ENCODE results near the gene THBS1. TPM values are rescaled to one million over a fixed set of nuclear protein-coding genes. Genes with fewer than 3 reads are reported as not detected.

The THBS1 gene
- total and polyA plus RNA-seq, 12 donors, result 21.9 to 709 (median 271) TPM

DNA sequence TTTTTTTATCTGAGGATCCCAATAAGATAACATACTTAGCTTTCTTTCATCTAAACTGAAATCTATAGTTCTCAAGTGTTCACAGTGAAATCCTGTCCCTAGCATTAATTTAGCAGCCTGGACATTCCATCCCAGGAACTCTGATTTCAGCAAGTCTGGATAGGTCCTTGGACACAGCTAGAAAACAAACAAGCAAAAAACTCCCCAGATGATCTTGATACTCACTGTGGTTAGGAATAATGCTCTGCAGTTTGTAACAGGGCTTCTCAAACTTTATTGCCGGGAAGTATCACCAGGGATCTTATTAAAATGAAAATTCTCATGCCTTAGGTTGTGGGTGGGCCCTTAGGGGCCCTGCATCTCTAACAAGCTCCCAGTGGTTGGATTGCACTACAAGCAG is 24.3 kb downstream of the THBS1 start:
- 77 to 94% (median 90%) methylated on average over 1 of the region's 1 CpG for WGBS, 4 donors
- Histone ChIP-seq H3K9me3 (replicated peaks in 1 of 3) (no peaks in the 10 kb centered on the region), H3K36me3 (replicated peaks in 1 of 2) (no peaks in the 10 kb centered on the region), H3K27me3 (no peaks in the 10 kb centered on the region), H3K4me3 (no peak overlapping the region), H3K27ac (no peak overlapping the region), H3K4me1 (replicated peaks in 1 of 2) (no peaks in the 10 kb centered on the region)
- intact Hi-C loops (cut with DNase I), result no loop called here
- TF ChIP-seq POLR2A (IDR thresholded peaks at IDR 0.05), result no peak
- TF ChIP-seq, protein P1, sequence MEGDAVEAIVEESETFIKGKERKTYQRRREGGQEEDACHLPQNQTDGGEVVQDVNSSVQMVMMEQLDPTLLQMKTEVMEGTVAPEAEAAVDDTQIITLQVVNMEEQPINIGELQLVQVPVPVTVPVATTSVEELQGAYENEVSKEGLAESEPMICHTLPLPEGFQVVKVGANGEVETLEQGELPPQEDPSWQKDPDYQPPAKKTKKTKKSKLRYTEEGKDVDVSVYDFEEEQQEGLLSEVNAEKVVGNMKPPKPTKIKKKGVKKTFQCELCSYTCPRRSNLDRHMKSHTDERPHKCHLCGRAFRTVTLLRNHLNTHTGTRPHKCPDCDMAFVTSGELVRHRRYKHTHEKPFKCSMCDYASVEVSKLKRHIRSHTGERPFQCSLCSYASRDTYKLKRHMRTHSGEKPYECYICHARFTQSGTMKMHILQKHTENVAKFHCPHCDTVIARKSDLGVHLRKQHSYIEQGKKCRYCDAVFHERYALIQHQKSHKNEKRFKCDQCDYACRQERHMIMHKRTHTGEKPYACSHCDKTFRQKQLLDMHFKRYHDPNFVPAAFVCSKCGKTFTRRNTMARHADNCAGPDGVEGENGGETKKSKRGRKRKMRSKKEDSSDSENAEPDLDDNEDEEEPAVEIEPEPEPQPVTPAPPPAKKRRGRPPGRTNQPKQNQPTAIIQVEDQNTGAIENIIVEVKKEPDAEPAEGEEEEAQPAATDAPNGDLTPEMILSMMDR (IDR thresholded peaks at IDR 0.05), result no peak
- no peak for DNase-seq

DNA sequence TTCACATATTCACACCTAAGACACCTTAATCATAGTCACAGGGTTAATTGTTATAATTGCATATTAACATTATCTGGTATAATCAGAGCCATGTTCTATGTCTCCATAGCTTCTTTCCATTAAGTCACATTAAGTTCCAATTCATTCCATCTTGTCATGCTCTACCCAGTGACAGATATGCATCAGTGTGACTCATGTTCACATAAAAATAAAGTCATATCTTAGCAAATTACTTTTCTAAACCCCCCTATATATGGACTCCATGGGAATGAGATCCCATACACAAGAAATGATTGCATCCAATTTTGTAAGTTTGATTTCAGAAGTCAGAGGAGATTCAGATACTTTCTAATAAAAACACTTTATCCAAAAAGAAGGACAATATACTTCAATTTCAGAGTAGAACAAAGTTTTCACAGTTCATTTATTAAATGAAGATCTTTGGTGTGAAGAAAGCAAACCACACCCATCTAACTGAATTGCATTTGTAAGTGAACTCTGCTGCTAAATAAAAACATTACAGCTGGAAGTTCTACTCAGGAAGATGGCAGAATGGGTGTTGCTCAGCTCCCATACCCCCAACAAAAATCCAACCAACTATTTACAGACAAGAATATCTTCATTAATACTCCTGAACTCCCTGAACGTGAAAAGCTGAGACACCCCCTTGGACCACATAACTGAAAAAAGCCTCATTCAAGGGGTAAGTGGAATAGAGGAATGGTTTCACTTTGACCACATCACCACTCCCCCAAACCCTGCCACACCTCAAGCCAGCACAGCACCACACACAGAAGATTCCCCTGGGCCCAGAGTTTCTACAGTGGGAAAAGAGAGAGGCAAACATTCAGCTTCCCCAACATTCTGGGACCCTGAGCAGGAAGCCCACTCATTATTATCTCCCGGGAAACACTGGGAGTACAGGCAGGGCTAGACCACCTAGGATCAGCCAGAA is 27.6 kb downstream of the THBS1 start:
- intact Hi-C loops (cut with DNase I), result no loop called here
- DNase-seq, result no peak
- H3K27ac ChIP-seq, result no peak overlapping the region
- TF ChIP-seq POLR2A (IDR thresholded peaks at IDR 0.05), result no peak
- TF ChIP-seq, protein P1 (IDR thresholded peaks at IDR 0.05), result no peak
- WGBS, 4 donors, result 73 to 81% (median 80%) methylated on average over 2 of the region's 2 CpGs
- H3K4me3 ChIP-seq, result no peak overlapping the region
- H3K4me1 ChIP-seq (replicated peaks in 1 of 2), result no peaks in the 10 kb centered on the region
- no peaks in the 10 kb centered on the region for H3K36me3 ChIP-seq (replicated peaks in 1 of 2)
- no peaks in the 10 kb centered on the region for H3K27me3 ChIP-seq
- H3K9me3 ChIP-seq (replicated peaks in 1 of 3), result peaks cover 0 to 20% (median 0%) of the 10 kb centered on the region in 3 donors

DNA sequence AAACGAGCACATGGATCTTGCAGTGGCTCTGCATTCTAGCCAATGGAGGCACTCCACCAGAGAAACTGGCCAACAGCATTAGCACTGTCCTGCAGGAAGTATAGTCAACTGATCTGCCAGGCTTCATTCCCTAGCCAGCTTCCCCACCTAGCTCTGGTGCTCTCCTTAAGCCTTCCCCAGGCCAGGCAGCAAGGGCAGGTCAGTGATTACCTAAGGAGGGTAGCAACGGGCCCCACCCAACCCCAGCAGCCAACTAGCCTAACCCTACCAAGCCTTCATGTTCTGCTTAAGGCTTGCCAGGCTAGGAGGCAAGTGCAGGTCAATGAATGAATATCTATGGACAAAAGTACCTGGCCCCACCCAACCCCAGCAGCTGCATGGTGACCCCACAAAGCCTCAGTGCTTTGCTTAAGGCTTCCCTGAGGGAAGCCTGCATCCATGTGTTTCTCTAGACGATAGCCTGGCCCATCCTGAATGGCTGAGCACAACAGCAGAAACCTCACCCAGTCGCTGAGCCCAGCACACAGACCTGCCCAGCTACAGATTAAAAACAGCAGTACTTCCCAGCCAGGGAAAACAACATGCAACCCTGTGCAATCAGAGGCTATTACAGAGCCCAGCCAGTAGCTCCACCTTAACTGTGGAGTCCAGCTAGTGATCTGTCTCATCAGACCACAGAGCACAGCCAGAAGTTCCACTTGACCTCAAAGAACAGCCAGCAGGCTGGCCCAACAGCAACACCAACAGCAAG is 28.5 kb downstream of the THBS1 start:
- Histone ChIP-seq H3K4me1 (replicated peaks in 1 of 2) (no peaks in the 10 kb centered on the region), H3K27me3 (no peaks in the 10 kb centered on the region), H3K4me3 (no peak overlapping the region), H3K27ac (no peak overlapping the region), H3K9me3 (replicated peaks in 1 of 3) (peaks cover 0 to 23% (median 0%) of the 10 kb centered on the region in 3 donors), H3K36me3 (replicated peaks in 1 of 2) (no peaks in the 10 kb centered on the region)
- intact Hi-C loops (cut with DNase I), result no loop called here
- DNase-seq, result no peak
- TF ChIP-seq POLR2A (IDR thresholded peaks at IDR 0.05), result no peak
- TF ChIP-seq, protein P1 (IDR thresholded peaks at IDR 0.05), result no peak
- 69 to 74% (median 74%) methylated on average over 3 to 4 of the region's 4 CpGs for whole genome bisulfite sequencing, 4 donors

DNA sequence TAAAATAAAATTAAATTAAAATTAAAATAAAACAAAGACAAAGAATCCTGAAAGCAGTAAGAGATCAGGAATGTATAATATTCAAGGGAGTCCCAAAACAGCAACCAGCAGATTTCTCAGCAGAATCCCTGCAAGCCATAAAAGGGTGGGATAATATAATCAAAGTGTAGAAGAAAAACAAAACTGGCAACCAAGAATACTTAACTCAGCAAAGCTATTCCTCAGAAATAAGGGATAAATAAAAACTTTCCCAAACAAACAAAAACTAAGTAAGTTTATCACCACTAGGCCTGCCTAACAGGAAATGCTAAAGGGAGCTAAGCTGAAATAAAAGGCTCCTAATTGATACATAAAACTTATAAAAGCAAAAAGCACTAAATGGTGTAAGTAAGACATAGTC is 29.8 kb downstream of the THBS1 start:
- Histone ChIP-seq H3K4me1 (replicated peaks in 1 of 2) (no peaks in the 10 kb centered on the region), H3K36me3 (replicated peaks in 1 of 2) (no peaks in the 10 kb centered on the region), H3K4me3 (no peak overlapping the region), H3K9me3 (replicated peaks in 1 of 3) (peaks cover 0 to 23% (median 0%) of the 10 kb centered on the region in 3 donors), H3K27me3 (no peaks in the 10 kb centered on the region), H3K27ac (no peak overlapping the region)
- no peak for DNase-seq
- intact Hi-C loops (cut with DNase I), result no loop called here
- TF ChIP-seq, protein P1 (IDR thresholded peaks at IDR 0.05), result no peak
- TF ChIP-seq POLR2A (IDR thresholded peaks at IDR 0.05), result no peak

Measured in adrenal gland (tissue), 12 donors.